NCI-H526 treated with DMSO at 0.1 percent for 48 hours (cell line): Measurements from ENCODE around the gene PDE6A.
A peak's percentile ranks its signal among the peaks of the same experiment; 100 is the strongest.
"Not testable (repeated sequence)": the region's sequence is repeated elsewhere in the genome, so short reads cannot be mapped to it uniquely, and the experiment has no call there.

ENCODE experiments used
- DNase-seq: peaks from one replicate; lab custom pipeline; 2025; lab: John Stamatoyannopoulos, UW

PDE6A gene

DNA sequence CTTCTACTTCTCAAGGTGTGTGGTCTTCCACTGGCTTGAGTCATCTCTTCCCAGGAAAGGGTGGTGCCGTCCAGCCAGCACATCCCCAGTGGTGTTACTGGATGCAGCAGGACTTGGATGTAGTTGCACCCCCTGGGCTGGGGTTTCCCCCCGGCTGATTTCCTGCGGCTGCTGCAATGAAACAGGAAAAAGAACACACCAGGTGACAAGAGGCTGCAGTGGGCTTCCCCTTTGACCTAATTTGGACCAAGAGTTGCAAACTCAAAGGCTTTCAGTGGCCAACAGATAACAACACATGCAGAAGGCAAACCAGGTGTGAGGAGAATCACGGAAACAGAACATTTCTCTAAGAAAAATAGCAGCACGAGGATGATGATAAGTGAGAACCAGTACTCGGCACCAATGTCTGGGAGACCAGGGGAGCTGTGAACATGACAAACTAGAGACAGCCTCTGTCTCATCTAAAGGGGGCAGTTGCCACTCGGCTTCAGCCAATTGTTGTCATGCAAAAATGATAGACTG, 83.7 kb downstream of the PDE6A start:
- DNase-seq, result no peak

DNA sequence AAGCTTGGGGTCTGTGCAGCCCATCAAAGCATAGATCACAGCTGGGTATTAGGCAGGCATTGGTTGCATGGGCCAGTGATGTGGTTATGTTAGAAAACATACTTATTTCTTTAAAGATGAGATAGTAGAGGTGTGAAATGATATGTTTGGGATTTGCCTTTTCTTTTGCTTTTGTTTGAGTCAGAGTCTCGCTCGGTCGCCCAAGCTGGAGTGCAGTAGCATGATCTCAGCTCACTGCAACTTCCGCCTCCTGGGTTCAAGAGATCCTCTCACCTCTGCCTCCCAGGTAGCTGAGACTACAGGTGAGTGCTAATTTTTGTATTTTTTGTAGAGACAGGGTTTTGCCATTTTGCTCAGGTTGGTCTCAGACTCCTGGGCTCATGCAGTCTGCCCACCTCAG, 84.8 kb downstream of the PDE6A start:
- no peak for DNase-seq

DNA sequence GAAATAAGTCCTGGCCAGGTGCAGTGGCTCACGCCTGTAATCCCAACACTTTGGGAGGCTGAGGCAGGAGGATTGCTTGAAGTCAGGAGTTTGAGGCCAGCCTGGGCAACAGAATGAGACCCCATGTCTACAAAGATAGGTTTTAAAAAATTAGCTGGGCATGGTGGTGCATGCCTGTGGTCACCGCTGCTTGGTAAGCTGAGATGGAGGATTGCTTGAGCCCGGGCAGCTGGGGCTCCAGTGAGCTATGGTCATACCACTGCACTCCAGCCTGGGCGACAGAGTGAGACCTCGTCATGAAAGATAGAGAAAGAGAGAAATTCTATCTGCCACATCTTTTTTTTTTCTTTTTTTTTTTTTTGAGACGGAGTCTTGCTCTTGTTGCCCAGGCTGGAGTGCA, 86.1 kb downstream of the PDE6A start:
- not testable (repeated sequence) for DNase-seq

DNA sequence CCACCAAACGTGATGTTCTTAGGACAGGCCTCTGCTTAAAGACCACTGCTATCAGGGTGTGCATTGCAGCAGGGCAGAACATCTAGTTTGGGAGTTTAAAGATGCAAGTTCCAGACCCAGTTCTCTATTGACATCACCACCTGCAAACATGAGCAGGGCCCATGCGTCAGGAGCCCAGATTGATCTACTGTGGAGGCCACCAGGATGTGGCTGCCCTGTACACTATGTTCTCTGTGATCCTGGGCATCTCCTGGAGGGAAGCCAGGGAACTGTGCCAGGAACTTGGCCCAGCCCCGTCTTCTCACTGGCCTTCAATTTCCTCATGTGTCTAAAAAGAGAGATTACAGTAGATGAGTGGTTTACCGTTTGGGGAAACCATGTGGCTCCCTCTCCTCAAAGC, 87.1 kb downstream of the PDE6A start:
- DNase-seq, result no peak

DNA sequence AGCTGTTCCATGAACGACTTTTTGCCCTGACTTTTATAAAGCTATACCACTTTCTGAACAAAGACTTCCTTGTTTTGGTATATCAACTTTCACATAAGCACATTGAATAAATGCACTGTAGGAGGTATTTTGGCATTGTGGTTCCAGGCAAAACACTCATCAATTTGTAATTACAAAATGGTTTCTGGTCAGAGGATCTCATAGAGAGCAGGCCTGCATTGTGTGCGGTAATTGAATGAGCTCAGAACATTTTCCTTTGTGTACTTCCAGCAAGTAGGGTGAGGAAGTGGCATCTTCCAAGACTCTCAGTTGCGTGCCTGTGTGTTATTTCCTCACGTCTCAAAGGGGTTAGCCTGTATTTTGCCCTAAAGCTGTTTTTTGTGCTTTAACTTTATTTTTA, 89.2 kb downstream of the PDE6A start:
- DNase-seq, result no peak

DNA sequence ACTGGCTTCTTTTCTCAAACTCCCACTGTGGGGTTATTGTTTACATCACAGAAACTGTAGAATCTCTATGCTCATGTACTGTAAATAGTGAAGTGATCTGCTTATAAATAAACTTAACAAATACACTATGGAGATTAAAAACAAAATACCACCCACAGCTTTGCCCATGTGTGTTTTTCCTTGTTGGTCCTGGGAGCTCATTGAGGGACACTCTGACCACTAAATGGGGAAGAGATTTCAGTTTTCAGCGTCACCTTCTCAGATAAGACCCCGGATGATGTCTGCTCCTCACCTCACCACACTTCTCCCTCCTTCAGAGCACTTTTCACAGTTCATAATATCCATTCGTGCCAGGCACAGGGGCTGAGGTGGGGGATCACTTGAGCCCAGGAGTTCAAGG, 89.7 kb downstream of the PDE6A start:
- DNase-seq, result no peak

DNA sequence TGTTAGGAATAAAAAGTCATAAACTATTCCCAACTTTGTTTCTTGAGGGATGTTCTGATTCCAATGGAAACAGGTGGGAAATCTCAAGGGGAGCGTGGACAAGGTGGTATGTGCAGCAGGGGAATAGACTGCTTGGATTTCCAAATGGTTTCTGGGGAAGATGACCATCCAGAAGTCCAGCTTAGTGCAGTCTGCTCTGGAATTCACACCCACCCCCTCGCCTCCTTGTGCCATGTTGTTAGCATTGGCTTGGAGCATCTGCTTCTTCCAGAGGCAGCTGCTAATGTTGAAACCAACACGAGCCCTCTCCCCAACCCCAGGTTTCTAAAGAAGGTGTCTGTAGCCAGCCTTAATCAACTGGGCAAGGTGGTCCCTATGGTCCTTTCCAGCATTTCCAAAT, 90.9 kb downstream of the PDE6A start:
- DNase-seq, result no peak

DNA sequence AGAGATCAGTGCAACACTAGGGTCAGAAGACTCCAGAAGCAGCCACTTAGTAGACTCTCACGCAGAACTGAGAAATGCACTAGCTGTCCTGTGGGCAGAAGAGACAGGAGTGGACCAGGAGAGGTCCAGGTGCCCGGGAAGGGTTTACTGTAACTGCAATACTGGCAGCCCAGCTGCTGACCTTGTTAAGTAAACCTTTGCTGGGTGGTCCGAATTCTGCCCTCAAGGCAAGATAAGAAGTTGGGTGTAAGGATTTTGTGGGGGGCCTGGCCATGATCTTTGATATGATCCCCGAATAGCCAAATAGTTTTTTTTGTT, 91.3 kb downstream of the PDE6A start:
- no peak for DNase-seq

DNA sequence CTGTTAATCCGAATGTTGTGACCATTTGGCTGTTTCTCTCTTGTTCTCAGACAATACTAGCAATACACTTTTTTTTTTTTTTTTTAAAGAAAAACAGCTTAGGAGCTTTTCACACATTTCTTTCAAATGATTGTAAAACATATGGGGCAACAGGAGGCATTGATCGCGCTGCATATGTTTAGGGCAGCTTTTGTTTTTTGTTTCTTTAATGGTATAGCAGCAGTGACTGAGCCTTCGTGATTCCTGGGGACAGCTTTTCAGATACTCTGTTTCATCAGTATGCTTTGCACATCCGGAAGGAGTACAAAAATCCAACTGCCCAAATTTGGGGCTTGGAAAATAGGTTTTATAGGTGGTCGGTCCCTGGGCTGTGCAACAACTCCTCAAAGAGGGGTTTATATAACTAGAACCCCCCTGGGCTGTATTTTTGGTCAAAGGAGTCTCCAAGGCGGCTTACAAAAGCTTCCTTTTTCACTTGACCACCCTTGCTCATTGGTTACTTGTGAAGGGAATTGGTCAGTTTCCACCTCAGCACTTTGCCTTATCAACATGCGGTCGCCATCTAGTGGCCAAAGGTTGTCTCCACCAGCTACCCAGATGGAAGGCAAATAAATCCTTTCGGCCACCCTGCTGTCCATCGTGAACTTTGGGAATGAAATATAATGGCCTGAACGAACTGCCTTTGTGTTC, 91.8 kb downstream of the PDE6A start:
- peak; percentile 5 for DNase-seq

DNA sequence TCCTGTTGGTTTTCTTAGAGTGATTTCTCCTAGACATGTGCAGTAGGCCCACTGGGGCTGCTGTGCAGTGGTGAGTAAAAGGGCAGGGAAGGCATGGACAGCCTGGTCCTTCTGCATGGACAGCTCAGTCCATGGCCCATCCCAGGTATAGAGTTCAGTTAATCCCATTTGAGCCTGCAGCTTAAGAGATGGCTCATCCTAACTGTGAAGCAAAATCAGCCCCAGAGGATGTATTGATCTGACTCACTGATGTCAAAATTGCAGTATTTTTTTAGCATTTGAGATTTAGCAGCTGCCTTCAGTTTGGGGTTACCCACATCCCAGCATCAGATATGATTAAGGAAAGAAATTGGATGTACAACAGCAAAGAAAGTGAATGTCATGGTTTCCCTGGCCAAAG, 93.4 kb downstream of the PDE6A start:
- no peak for DNase-seq

DNA sequence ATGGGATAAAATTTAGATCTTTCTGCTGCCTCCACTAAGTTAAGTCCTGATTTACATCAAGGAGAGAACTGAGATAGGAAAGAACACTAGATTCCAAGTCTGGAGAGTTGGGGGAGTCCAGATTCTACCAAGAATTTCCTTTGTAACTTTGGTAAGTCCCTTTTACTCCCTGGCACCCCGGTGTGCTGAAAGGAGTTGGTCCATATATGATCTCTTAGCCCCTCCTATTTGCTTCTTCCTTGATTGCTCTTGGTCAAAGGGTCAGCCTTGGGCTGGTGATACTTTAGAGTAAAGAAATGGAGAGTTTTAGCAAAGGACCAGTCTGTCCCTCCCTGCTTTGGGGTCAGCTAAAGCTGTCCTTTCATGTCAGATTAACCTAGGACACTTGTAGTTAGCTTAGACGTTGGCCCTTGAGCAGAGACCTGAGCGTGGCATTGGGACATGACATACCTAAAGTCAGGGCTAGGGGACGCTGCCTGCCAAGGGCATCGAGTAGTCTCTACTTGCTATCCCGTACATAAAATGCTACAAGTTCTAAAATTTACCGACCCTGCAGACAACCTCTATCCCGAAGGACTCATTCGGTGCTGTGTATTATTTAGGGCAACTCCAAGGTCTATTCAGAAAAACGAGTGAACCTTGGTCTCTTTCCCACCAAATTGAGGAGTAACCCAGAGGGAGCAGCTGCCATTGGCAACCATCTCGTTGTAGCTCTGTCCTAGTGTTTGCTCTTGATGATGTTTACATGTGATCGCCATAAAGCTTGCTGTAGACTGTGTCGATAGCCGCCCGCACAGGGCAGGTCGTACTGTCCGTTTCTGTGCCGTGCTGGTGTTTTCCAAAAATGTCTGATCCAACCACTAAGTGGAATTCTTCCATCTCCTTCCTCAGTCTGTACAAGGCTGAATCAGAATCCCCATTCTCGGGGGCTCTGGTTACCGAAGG, 94.4 kb downstream of the PDE6A start:
- no peak for DNase-seq

DNA sequence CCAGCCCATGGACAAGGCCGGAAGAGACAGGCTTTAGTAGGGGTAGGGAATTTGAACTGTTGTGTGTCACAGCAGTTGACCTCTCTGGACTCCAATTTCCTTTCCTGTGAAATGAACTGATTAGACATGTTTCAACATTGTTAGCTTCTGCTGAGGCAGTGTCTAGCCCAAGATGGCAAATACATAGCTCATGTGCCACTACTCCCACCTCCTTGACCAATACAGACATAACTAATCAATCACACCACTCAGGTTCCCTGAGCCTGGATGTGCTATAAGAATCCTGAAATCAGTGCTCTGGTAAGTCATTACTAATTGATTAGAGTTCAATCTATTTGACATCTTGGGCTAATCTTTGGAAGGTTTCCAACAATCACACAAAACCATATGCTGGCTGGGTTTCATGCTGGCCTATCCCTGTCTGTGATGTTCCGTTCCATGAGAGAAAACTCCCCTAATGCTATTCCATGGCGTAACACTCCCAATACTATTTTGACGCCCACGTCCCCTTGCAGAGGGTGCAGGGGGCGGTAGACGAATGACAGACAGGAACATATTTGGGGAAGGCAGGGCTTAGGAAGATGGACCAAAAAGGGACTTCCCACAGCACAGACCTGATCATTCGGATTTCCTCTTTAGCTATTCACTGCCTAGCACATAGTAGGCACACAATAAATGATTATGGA, 95.2 kb downstream of the PDE6A start:
- no peak for DNase-seq

DNA sequence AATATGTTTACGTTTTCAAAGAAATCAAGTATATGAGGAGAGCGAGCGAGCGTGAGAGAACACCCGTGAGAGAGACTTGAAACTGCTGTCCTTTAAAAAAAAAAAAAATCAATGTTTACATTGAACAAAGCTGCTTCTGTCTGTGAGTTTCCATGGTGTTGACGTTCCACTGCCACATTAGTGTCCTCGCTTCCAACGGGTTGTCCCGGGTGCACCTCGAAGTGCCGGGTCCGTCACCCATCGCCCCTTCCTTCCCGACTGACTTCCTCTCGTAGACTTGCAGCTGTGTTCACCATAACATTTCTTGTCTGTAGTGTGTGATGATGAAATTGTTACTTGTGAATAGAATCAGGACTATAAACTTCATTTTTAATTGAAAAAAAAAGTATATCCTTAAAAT, 97.0 kb downstream of the PDE6A start:
- no peak for DNase-seq

DNA sequence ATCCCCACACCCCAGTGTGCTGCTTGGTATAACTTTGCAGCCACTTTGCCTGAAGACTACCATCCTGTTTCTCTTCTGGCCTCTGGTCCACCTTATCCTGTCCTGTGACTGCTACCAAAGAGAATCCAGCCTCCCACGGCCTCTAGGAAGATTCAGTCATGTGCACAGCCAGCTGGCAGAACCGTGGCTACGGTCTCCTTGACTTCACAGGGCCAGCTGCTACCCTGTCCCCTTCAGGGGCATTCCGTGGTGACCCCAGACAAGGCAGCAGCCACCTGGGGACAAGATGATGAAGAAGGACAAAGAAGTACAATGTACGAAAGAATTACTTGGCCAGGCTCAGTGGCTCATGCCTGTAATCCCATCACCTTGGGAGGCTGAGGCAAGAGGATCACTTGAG, 98.6 kb downstream of the PDE6A start:
- no peak for DNase-seq

DNA sequence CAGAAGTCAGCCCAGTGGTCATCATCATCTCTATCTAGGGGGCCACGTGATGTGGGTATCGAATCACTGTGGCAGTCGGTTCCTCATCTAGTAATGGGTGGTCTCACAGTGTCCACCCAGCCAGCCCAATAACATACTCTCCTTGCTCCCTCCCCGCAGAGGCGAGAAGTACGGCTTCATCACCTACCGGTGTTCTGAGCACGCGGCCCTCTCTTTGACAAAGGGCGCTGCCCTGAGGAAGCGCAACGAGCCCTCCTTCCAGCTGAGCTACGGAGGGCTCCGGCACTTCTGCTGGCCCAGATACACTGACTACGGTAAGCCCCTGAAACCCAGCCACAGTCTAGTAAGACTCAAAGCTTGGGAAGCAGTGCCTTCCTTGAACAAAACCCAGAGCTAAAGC, 99.0 kb downstream of the PDE6A start:
- DNase-seq, result no peak

DNA sequence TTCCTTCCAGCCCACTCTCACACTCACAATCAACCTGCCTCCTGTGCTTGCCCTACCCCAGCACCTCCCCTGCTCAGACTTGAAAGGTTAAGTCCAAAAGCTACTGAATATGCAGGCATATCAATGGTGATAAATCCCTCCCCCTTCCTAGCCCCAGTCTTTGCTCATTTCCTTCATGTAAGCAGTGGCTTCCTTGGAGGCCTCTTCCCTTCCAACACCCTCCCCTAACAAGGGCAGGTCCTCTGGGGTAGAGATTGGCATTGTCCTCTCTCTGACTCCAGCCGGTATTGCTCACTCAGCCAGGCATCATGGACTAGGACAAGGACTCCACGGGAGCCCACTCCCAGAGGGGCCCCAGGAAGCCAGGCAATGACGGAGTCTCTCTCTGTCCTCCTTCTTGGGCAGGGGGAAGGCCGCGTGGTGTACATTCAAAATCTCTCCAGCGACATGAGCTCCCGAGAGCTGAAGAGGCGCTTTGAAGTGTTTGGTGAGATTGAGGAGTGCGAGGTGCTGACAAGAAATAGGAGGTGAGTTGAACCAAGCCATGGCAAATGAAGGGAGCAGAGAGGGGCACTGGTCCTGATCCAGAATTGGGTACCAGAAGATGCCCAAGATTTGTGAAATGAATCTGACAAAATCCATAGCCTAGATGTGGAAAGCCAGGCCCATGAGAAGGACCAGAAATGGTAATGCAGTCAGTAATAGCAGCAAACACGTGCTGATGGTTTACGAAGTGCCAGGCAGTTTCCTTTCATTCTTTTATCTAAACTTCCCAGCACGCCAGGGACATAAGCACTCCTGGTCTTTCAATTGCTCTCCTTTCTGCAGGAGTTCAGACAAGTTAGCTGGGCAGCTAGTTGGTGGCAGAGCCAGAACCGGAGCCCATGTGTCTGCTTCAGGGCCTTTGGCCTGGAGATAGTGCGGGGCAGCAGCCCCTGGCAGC, 102.5 kb downstream of the PDE6A start:
- DNase-seq, result no peak

DNA sequence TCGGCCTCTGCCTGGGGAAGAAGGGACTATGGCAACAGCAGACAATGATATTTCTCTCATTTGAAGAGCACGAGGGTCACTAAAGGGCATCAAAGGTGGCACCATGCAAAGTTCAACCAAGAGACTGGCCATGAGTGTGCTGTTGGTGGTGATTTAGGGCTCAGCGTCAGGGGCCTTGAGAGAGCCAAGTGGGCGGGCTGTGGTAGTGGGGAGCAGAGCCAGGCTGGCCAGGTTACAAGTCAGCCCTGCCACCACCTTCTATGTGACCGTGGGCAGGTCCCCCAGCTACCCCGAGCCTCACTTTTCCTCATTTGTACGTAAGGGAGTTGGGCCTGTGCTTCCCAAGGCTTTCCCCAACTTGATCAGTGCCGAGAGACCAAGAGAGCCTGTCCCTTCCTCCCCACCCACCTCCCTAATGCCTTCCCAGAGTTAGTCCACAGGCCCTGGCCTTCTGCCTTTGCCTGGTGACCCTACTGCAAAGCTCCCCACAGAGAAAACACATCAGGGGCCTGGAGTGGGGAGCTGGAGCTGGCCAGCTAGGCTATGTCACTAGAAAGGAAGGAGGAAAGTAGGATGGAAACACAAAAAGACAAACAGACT, 104.3 kb downstream of the PDE6A start:
- DNase-seq, result no peak

DNA sequence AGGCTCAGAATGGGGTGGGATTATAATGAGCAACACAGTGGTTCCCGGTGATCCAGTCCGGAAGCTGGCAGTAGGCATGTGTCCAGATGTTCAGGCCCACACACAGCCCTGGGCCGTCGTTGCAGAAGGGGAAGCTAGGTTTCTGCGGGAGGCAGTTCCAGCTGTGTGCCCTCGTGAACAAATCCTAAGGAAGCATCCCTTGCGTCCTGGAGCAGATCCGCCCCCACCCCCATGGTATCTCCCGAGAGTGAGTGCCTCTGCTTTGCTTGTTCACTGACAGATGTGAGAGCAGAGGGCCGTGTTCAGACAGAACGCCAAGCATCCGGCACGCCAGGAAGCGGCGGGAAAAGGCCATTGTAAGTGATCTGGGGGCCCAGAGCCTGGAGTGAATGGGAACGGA, 104.8 kb downstream of the PDE6A start:
- DNase-seq, result no peak

DNA sequence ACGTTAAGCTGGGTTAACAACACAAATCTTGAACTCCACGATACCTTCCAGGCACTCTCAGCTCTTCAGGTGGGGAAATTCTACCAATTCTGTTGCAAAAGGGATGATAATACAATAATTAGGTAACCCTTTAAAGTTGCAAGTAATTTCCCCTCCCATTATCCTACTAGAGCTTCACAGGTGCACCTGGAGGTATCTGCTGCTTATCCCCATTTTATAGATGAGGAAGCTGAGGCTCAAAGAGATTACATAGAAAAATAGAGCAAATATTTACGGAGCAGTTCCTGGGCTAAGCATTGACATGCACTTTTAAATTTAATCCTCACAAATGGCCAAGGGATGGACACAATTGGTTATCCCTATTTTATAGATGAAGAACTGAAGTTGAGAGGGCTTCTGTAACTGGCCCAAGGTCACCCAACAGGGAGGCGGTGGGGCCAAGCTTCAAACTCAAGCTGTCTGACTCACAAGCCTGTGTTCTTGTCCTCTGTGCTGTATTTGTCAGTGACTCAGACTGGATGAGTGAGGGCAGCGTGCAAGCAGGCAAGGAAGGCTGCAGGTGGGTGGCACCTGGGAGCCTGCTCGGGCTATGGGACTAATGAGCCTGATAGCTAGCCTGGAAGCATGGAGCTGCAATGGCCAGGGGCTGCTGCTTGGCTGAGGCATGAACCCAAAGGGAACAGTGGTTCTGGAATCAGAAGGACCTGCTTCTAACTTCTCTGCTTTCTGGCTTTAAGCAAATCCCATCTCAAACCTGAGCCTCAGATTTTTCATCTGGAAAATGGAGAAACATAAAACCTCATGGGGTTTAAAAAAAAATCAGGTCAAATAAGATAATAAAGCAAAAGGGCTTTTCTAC, 105.5 kb downstream of the PDE6A start:
- DNase-seq, result no peak

DNA sequence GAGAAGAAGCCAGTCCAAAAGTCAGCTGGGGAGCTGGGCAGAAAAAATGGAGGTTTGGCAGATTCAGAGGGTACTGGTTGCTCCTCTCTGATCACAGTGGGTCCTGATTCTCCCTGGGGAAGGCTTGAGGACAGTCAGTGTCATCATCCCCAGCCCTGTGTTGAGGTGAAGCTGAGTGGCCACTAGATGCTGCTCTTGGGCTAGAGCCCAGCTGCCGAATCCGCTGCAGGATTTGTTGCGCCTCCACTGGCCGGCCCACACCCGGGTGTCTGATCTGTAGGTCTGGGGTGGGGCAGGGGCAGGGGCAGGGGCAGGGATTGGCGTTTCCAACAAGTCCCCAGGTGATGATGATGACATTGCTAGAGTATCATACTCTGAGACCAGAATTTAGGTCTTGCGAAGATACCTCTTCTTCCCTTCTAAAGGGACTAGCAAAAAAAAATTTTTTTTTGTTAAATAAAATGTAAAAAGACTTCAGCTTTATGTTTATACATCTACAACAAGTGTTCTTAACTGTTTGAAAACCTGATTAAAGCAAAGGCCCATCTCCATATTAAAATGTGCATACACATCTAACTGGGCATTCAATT, 106.8 kb downstream of the PDE6A start:
- DNase-seq, result peak; percentile 9
